WERI-Rb-1 (cell line): ENCODE measurements around the gene GNG7.

Experiments used
- DNase-seq: peaks from one replicate; pipeline ENCODE4 v3.0.0-alpha.2; 2020
- H3K27ac ChIP-seq: fragments of 250-450 bp; sonication (Bioruptor Pico); 2 replicates; pipeline ENCODE4 v1.5.1; 2020; ENCODE audit warnings: mild to moderate bottlenecking, moderate library complexity
- H3K27me3 ChIP-seq: fragments of 250-450 bp; sonication (Bioruptor Pico); 2 replicates; pipeline ENCODE4 v1.5.1; 2021; ENCODE audit warnings: mild to moderate bottlenecking, low read depth, moderate library complexity; ENCODE audit not compliant: insufficient read depth, severe bottlenecking
- H3K36me3 ChIP-seq: fragments of 250-450 bp; sonication (Bioruptor Pico); 2 replicates; pipeline ENCODE4 v1.5.1; 2020; ENCODE audit warnings: mild to moderate bottlenecking, moderate library complexity
- H3K4me3 ChIP-seq: 2 replicates; pipeline ENCODE4 v1.5.1; 2011; ENCODE audit warnings: low read depth, mild to moderate bottlenecking, control low read depth, low read length
- H3K9me3 ChIP-seq: fragments of 250-450 bp; sonication (Bioruptor Pico); 2 replicates; pipeline ENCODE4 v1.5.1; 2021; ENCODE audit warnings: mild to moderate bottlenecking, moderate library complexity; ENCODE audit not compliant: severe bottlenecking
- CTCF ChIP-seq: IDR thresholded peaks from 2 replicates; pipeline ENCODE4 v1.5.1; 2011; ENCODE audit warnings: low read depth, mild to moderate bottlenecking, control low read depth, inconsistent platforms, low read length

The GNG7 gene

GRCh38 chr19:2618611-2619010, 83.9 kb downstream of the GNG7 start:
- no peak overlapping the region for H3K27ac ChIP-seq
- no peak overlapping the region for H3K4me3 ChIP-seq
- H3K36me3 ChIP-seq, result no peaks in the 10 kb centered on the region
- no peak for TF ChIP-seq CTCF
- no peak for DNase-seq
- H3K9me3 ChIP-seq, result peaks cover 6% of the 10 kb centered on the region
- H3K27me3 ChIP-seq, result no peaks in the 10 kb centered on the region

DNA sequence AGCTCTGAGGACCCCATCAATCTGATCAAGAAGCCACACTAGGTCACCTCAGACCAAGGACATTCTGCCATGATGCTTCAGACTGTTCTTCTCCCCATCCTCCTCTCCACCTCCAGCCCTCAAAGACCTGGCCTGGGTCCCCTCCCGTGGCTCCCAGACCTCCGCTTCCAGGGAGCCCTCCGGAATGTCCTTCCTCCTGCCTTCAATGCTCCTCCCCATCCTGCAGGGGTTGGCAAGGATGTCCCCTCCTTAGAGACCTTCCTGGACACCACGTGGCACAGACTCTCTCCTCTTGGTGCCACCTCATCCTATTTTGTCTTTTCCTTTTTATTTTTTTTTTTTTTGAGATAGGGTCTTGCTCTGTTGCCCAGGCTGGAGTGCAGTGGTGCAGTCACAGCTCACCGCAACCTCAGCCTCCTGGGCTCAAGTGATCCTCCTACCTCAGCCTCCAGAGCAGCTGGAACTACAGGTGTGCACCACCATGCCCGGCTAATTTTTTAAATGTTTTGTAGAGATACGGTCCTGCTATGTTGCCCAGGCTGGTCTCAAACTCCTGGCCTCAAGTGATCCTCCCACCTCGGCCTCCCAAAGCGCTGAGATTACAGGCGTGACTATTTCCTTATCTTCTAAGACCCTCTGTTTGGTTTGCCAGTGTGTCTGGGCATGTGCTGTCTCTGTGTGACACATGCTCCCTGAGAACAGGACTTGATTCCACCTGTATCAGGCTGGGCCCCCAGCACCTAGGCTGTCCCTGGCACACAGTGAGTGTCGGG, 84.9 kb downstream of the GNG7 start:
- H3K27ac ChIP-seq, result no peak overlapping the region
- H3K9me3 ChIP-seq, result peaks cover 6% of the 10 kb centered on the region
- H3K36me3 ChIP-seq, result no peaks in the 10 kb centered on the region
- TF ChIP-seq CTCF, result no peak
- no peak overlapping the region for H3K4me3 ChIP-seq
- H3K27me3 ChIP-seq, result no peaks in the 10 kb centered on the region
- DNase-seq, result no peak

DNA sequence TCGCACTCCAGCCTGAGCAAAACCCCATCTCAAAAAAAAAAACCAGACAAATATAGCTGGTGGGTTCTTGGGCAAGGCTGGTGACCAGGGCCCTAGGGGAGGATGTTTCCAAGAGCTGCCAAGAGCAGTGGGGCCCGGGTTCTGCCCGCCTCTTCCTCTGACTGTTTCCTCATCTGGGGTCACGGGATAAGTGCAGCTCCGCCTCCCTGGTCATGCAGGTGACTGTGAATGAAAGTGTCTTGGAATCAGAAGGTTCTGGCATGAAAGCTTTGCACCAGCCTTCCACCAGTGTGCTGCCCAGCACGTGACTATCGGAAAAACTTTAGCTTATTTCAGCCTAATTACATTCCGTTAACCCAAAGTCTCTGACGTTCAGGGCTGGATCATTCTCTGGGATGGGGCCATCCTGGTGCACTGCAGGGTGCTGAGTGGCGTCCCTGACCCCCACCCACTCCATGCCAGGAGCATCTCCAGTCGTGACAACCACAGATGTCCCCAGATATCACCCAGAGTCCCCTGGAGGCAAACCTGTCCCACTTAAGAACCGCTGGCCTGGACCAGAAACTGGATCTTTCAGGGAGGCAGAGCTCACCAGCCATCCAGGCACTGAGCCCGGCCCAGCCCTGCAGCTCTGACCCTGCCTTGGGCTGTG, 85.6 kb downstream of the GNG7 start:
- H3K36me3 ChIP-seq, result no peaks in the 10 kb centered on the region
- no peaks in the 10 kb centered on the region for H3K27me3 ChIP-seq
- peaks cover 6% of the 10 kb centered on the region for H3K9me3 ChIP-seq
- TF ChIP-seq CTCF, result no peak
- DNase-seq, result no peak
- H3K27ac ChIP-seq, result no peak overlapping the region
- H3K4me3 ChIP-seq, result no peak overlapping the region

DNA sequence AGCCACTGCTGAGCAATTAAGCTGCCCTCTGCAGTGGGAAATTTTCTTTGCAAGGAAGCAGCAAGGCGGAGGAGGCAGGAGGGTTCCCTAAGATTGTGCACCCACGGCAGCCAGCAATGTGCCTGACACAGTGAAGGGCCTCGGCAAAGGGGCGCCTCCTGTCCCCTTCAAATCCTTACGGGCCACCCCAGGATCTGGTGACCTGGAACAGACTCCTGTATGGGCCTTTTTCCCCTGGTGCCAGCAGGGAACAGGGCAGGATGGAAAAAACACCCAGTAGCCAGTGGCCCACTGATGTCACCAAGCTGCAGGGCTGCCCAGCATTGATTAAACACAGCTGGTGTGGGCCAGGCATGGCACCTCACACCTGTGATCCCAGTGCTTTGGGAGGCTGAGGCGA, 86.7 kb downstream of the GNG7 start:
- TF ChIP-seq CTCF, result no peak
- Histone ChIP-seq H3K27me3 (no peaks in the 10 kb centered on the region), H3K27ac (no peak overlapping the region), H3K36me3 (no peaks in the 10 kb centered on the region), H3K4me3 (no peak overlapping the region), H3K9me3 (peaks cover 6% of the 10 kb centered on the region)
- DNase-seq, result no peak

DNA sequence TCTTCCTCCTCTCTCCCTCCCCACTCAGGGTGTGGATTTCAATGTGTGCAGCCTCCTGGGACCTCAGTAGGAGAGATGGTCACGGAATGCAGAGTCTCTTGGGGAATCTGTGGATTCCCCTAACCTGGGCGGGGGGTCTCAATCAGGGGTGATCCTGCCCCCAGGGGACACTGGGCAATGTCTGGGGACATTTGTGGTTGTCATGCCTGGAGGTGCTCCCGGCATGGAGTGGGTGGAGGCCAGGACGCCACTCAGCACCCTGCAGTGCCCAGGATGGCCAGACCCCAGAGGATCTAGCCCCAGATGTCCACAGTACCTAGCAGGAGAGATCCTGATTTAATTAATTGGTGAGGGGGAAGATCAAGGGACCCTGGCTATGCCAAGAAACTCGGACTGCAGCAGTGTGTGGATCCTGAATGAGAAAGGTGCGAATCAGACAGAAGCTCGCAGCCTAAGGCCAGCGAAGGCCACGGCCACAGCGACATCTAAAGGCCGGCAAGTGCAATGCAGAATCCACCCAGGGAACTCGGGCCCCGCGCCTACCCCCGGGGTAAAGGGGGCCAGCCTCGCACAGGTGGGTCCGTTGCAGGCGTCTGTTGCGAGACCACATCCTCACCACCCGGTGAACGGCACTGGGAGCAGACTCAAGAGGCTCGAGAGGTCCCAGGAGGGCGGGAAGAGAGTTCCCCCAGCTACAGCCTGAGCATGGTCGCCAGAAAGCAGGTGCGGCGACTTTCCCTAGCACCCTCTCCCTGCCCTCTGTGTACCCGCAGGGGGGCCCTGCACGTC, 88.8 kb downstream of the GNG7 start:
- DNase-seq, result peak; percentile 26
- no peak overlapping the region for H3K27ac ChIP-seq
- H3K27me3 ChIP-seq, result no peaks in the 10 kb centered on the region
- peak; percentile 96 for TF ChIP-seq CTCF
- peaks cover 6% of the 10 kb centered on the region for H3K9me3 ChIP-seq
- H3K36me3 ChIP-seq, result no peaks in the 10 kb centered on the region
- no peak overlapping the region for H3K4me3 ChIP-seq
